ENCODE data around the gene NDUFS3. TPM values are rescaled to one million over a fixed set of nuclear protein-coding genes. Genes with fewer than 3 reads are reported as not detected.

Gene NDUFS3
- total RNA-seq, 1 donor from 2014 or later = 85.6 TPM

DNA sequence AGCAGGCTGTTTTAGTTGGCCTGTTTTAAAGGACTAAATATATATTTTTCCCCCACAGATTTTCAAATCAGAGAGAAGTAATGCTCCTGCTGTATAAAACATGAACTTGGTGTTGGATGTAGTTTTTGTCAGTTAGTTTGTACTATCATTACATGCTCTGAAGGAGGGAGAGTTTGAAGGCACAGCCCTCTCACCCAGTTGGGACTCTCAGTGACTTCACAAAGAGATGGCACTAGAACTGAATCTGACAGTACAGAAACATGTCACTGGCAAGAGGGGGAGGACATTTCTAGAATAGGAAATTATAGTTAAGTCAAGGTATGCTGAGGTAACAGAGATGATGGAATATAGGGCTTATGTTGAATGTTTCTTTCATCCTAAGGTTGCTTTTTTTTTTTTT lies 36.4 kb downstream of the NDUFS3 start:
- TF ChIP-seq, protein P1, sequence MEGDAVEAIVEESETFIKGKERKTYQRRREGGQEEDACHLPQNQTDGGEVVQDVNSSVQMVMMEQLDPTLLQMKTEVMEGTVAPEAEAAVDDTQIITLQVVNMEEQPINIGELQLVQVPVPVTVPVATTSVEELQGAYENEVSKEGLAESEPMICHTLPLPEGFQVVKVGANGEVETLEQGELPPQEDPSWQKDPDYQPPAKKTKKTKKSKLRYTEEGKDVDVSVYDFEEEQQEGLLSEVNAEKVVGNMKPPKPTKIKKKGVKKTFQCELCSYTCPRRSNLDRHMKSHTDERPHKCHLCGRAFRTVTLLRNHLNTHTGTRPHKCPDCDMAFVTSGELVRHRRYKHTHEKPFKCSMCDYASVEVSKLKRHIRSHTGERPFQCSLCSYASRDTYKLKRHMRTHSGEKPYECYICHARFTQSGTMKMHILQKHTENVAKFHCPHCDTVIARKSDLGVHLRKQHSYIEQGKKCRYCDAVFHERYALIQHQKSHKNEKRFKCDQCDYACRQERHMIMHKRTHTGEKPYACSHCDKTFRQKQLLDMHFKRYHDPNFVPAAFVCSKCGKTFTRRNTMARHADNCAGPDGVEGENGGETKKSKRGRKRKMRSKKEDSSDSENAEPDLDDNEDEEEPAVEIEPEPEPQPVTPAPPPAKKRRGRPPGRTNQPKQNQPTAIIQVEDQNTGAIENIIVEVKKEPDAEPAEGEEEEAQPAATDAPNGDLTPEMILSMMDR (conservative IDR thresholded peaks at IDR 0.05; ENCODE audit: low read depth, low read length) = no peak
- H3K4me3 ChIP-seq (ENCODE audit: low read depth, low read length) = no peak overlapping the region
- DNase-seq (ENCODE audit: low read depth) = no peak

- DNase-seq (ENCODE audit: low read depth) = no peak
- TF ChIP-seq, protein P1 (conservative IDR thresholded peaks at IDR 0.05; ENCODE audit: low read depth, low read length) = peak; percentile 75
- no peak overlapping the region for H3K4me3 ChIP-seq (ENCODE audit: low read depth, low read length)
Measured at GRCh38 chr11:47616726-47617416, 38.0 kb downstream of the NDUFS3 start.

- TF ChIP-seq, protein P1 (conservative IDR thresholded peaks at IDR 0.05; ENCODE audit: low read depth, low read length) = no peak
- no peak for DNase-seq (ENCODE audit: low read depth)
- no peak overlapping the region for H3K4me3 ChIP-seq (ENCODE audit: low read depth, low read length)
Measured at GRCh38 chr11:47617417-47617809, 38.5 kb downstream of the NDUFS3 start.

- TF ChIP-seq, protein P1 (conservative IDR thresholded peaks at IDR 0.05; ENCODE audit: low read depth, low read length) = no peak
- DNase-seq (ENCODE audit: low read depth) = no peak
- H3K4me3 ChIP-seq (ENCODE audit: low read depth, low read length) = no peak overlapping the region
Measured at GRCh38 chr11:47620836-47621378, 42.0 kb downstream of the NDUFS3 start.

- no peak for DNase-seq (ENCODE audit: low read depth)
- H3K4me3 ChIP-seq (ENCODE audit: low read depth, low read length) = no peak overlapping the region
- TF ChIP-seq, protein P1 (conservative IDR thresholded peaks at IDR 0.05; ENCODE audit: low read depth, low read length) = no peak
Measured at GRCh38 chr11:47626234-47626633, 47.4 kb downstream of the NDUFS3 start.

GRCh38 chr11:47628026-47628425 lies 49.2 kb downstream of the NDUFS3 start:
- TF ChIP-seq, protein P1 (conservative IDR thresholded peaks at IDR 0.05; ENCODE audit: low read depth, low read length) = no peak
- DNase-seq (ENCODE audit: low read depth) = no peak
- H3K4me3 ChIP-seq (ENCODE audit: low read depth, low read length) = no peak overlapping the region

GRCh38 chr11:47631473-47631872 lies 52.6 kb downstream of the NDUFS3 start:
- TF ChIP-seq, protein P1 (conservative IDR thresholded peaks at IDR 0.05; ENCODE audit: low read depth, low read length) = no peak
- no peak for DNase-seq (ENCODE audit: low read depth)

More at GRCh38 chr11:47631473-47631872, 52.6 kb downstream of the NDUFS3 start:
- H3K4me3 ChIP-seq (ENCODE audit: low read depth, low read length) = no peak overlapping the region
